AG10803 (cell line): ENCODE data around the gene ARHGEF17.

ENCODE experiments used
- DNase-seq: peaks from one replicate; pipeline ENCODE4 v3.0.0; 2010; ENCODE audit warnings: low read depth
- H3K4me3 ChIP-seq: 2 replicates; pipeline ENCODE4 v1.5.1; 2011; ENCODE audit warnings: mild to moderate bottlenecking, low read length, control low read depth
- CTCF ChIP-seq: conservative IDR thresholded peaks from 2 replicates; pipeline ENCODE4 v1.5.1; 2011; ENCODE audit warnings: mild to moderate bottlenecking, low read length, control low read depth, inconsistent platforms

ARHGEF17 gene

GRCh38 chr11:73412308-73412707, 104.2 kb downstream of the ARHGEF17 start:
- no peak for DNase-seq
- no peak overlapping the region for H3K4me3 ChIP-seq
- TF ChIP-seq CTCF = no peak

GRCh38 chr11:73413256-73413655, 105.2 kb downstream of the ARHGEF17 start:
- DNase-seq = no peak
- no peak for TF ChIP-seq CTCF

GRCh38 chr11:73414977-73415651, 107.0 kb downstream of the ARHGEF17 start:
- peak; percentile 96 for DNase-seq
- no peak for TF ChIP-seq CTCF
- H3K4me3 ChIP-seq = no peak overlapping the region

More at GRCh38 chr11:73413256-73413655, 105.2 kb downstream of the ARHGEF17 start:
- H3K4me3 ChIP-seq = no peak overlapping the region

- H3K4me3 ChIP-seq = no peak overlapping the region
- TF ChIP-seq CTCF = no peak
- peak; percentile 93 for DNase-seq
These were observed 108.0 kb downstream of the ARHGEF17 start for GRCh38 chr11:73415854-73416615.

- DNase-seq = peak; percentile 79
- no peak for TF ChIP-seq CTCF
These were observed 108.7 kb downstream of the ARHGEF17 start for GRCh38 chr11:73416786-73417185.

More at GRCh38 chr11:73416786-73417185, 108.7 kb downstream of the ARHGEF17 start:
- no peak overlapping the region for H3K4me3 ChIP-seq
